HCT116 (cell line): Measurements from ENCODE around the gene SYNJ1.

Experiments used
- EZH2 ChIP-seq: fragments of 200-600 bp; sonication (generic); IDR thresholded peaks from 2 replicates; pipeline ENCODE4 v1.6.1; 2017; ENCODE audit warnings: antibody characterized with exemption, mixed run types
- EZH2phosphoT487 ChIP-seq: fragments of 200-600 bp; IDR thresholded peaks from 2 replicates; pipeline ENCODE4 v1.6.1; 2018; ENCODE audit warnings: antibody characterized with exemption, borderline replicate concordance
- FOSL1 ChIP-seq: IDR thresholded peaks from 2 replicates; pipeline ENCODE4 v1.6.1; 2012; ENCODE audit warnings: low read depth
- POLR2A ChIP-seq: IDR thresholded peaks from 2 replicates; pipeline ENCODE4 v1.7.0; 2011; ENCODE audit warnings: borderline replicate concordance; ENCODE audit not compliant: insufficient read depth, insufficient read length; ENCODE audit errors: extremely low read depth
- POLR2AphosphoS5 ChIP-seq: IDR thresholded peaks from 2 replicates; pipeline ENCODE4 v1.6.1; 2011; ENCODE audit warnings: mild to moderate bottlenecking, low read depth, low read length, moderate library complexity
- RAD21 ChIP-seq: IDR thresholded peaks from 2 replicates; pipeline ENCODE4 v1.6.1; 2012; ENCODE audit warnings: low read depth, mild to moderate bottlenecking
- SIN3A ChIP-seq: IDR thresholded peaks from 2 replicates; pipeline ENCODE4 v1.6.1; 2012; ENCODE audit warnings: low read depth
- SP1 ChIP-seq: IDR thresholded peaks from 2 replicates; pipeline ENCODE4 v1.6.1; 2012; ENCODE audit warnings: low read depth
- TCF7L2 ChIP-seq: IDR thresholded peaks from 2 replicates; pipeline ENCODE4 v1.7.0; 2011; ENCODE audit warnings: borderline replicate concordance, inconsistent platforms; ENCODE audit not compliant: insufficient read depth, insufficient read length; ENCODE audit errors: extremely low read depth
- YY1 ChIP-seq: IDR thresholded peaks from 2 replicates; pipeline ENCODE4 v1.6.1; 2011; ENCODE audit warnings: low read length, low read depth, moderate library complexity, mild to moderate bottlenecking; ENCODE audit not compliant: insufficient replicate concordance; ENCODE audit errors: extremely low read depth
- TF ChIP-seq, protein P1 (sequence below), 3 experiments: fragments of 200-600 bp in 1 of 3; sonication (generic) in 1 of 3; IDR thresholded peaks in 2 of 3; conservative IDR thresholded peaks in 1 of 3; 2 replicates each; pipeline ENCODE4 v1.5.1; 2012 to 2017; ENCODE audit warnings: low read depth in 2 of 3, low read length in 2 of 3, antibody characterized with exemption in 1 of 3, borderline replicate concordance in 1 of 3, control low read depth in 1 of 3, mild to moderate bottlenecking in 1 of 3, mixed read lengths in 1 of 3, mixed run types in 1 of 3, moderate library complexity in 1 of 3; ENCODE audit not compliant: insufficient read depth in 1 of 3
- TF ChIP-seq, protein P2 (sequence below): IDR thresholded peaks from 2 replicates; pipeline ENCODE4 v1.6.1; 2012
- TF ChIP-seq, protein P3 (sequence below): IDR thresholded peaks from 2 replicates; pipeline ENCODE4 v1.6.1; 2012; ENCODE audit warnings: low read depth

DNA sequence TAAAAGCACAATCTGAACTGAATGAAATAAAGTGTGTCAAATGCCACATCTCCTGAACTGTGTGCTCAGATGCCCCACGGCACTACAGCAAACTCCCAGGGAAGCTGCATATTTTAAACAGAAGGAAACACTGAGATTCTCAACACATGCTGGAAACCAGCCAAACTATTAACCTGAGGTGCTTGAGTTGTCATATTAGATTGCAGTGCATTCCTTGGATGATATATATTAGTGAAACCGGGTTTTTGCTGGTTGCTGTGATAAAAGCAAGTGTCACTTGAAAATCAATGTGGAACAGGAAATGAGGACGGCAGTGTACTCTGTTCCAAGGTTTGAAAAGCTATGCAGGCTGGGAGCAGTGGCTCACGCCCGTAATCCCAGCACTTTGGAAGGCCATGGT lies 8.7 kb downstream of the SYNJ1 start:
- TF ChIP-seq, protein P1, sequence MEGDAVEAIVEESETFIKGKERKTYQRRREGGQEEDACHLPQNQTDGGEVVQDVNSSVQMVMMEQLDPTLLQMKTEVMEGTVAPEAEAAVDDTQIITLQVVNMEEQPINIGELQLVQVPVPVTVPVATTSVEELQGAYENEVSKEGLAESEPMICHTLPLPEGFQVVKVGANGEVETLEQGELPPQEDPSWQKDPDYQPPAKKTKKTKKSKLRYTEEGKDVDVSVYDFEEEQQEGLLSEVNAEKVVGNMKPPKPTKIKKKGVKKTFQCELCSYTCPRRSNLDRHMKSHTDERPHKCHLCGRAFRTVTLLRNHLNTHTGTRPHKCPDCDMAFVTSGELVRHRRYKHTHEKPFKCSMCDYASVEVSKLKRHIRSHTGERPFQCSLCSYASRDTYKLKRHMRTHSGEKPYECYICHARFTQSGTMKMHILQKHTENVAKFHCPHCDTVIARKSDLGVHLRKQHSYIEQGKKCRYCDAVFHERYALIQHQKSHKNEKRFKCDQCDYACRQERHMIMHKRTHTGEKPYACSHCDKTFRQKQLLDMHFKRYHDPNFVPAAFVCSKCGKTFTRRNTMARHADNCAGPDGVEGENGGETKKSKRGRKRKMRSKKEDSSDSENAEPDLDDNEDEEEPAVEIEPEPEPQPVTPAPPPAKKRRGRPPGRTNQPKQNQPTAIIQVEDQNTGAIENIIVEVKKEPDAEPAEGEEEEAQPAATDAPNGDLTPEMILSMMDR (IDR thresholded peaks at IDR 0.05 in 2 of 3, conservative IDR thresholded peaks at IDR 0.05 in 1 of 3; ENCODE audit: borderline replicate concordance in 1 of 3, insufficient read depth in 1 of 3, low read depth in 2 of 3, low read length in 2 of 3), result no peak
- TF ChIP-seq SP1, result no peak
- TF ChIP-seq, protein P2, sequence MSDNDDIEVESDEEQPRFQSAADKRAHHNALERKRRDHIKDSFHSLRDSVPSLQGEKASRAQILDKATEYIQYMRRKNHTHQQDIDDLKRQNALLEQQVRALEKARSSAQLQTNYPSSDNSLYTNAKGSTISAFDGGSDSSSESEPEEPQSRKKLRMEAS, result no peak
- TF ChIP-seq POLR2AphosphoS5, result no peak
- TF ChIP-seq YY1, result no peak
- no peak for TF ChIP-seq POLR2A
- TF ChIP-seq EZH2phosphoT487, result no peak
- TF ChIP-seq TCF7L2, result no peak
- TF ChIP-seq FOSL1, result no peak
- TF ChIP-seq, protein P3, sequence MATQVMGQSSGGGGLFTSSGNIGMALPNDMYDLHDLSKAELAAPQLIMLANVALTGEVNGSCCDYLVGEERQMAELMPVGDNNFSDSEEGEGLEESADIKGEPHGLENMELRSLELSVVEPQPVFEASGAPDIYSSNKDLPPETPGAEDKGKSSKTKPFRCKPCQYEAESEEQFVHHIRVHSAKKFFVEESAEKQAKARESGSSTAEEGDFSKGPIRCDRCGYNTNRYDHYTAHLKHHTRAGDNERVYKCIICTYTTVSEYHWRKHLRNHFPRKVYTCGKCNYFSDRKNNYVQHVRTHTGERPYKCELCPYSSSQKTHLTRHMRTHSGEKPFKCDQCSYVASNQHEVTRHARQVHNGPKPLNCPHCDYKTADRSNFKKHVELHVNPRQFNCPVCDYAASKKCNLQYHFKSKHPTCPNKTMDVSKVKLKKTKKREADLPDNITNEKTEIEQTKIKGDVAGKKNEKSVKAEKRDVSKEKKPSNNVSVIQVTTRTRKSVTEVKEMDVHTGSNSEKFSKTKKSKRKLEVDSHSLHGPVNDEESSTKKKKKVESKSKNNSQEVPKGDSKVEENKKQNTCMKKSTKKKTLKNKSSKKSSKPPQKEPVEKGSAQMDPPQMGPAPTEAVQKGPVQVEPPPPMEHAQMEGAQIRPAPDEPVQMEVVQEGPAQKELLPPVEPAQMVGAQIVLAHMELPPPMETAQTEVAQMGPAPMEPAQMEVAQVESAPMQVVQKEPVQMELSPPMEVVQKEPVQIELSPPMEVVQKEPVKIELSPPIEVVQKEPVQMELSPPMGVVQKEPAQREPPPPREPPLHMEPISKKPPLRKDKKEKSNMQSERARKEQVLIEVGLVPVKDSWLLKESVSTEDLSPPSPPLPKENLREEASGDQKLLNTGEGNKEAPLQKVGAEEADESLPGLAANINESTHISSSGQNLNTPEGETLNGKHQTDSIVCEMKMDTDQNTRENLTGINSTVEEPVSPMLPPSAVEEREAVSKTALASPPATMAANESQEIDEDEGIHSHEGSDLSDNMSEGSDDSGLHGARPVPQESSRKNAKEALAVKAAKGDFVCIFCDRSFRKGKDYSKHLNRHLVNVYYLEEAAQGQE, result no peak
- no peak for TF ChIP-seq RAD21
- no peak for TF ChIP-seq EZH2
- no peak for TF ChIP-seq SIN3A
